Measurements from ENCODE around the gene FAM240B. TPM values are rescaled to one million over a fixed set of nuclear protein-coding genes. Genes with fewer than 3 reads are reported as not detected.

The FAM240B gene
- total RNA-seq, 1 experiment from 2014 or later, result not detected

DNA sequence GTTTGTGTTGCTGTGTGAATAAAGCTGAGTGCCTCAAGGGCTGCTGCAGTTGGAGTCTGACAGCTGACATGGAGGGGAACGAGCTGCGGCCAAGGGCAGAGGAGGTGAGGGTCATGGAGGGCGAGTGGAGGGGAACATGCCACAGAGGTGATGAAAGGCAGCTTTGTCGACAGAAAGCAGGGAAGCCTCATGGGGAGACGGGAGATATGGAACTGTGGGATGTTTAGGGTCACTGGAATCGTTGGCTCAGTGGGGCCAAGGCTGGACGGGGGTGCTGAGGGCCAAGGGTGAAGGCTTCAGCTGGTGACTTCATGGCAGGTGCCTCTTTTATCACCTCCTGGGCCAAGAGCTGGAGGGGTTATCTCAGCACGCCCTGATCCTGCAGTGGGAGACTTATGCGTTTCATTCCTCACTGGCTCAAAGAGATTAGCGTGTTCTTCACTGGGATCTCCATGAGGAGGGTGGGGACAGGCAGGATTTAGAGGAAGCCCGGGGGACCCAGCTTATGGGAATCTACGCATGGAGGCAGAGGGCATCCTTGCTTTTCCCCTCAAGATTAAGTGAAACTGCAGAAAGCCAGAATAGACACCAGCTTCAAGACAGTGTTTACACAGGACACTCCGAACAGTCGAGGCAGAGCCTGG is 42.2 kb downstream of the FAM240B start:
- DNase-seq, result no peak
- H2AFZ ChIP-seq (ENCODE audit: low read length), result no peak overlapping the region

More for the DNA sequence above, 42.2 kb downstream of the FAM240B start:
- no peaks in the 10 kb centered on the region for H4K20me1 ChIP-seq (ENCODE audit: control insufficient read depth, insufficient read depth, insufficient read length)
- H3K18ac ChIP-seq (ENCODE audit: insufficient read length, low read depth, low read length), result no peak overlapping the region
- H2BK15ac ChIP-seq (ENCODE audit: low read depth, low read length), result no peak overlapping the region
- H3T11ph ChIP-seq (ENCODE audit: low read length), result no peak overlapping the region
- H2BK120ac ChIP-seq (ENCODE audit: low read depth, low read length, poor library complexity, severe bottlenecking), result no peak overlapping the region
- H2AK5ac ChIP-seq (ENCODE audit: insufficient read length, low read length), result no peak overlapping the region
- no peak overlapping the region for H2BK12ac ChIP-seq (ENCODE audit: insufficient read length, low read depth, low read length)
- H4K8ac ChIP-seq (replicated peaks; ENCODE audit: insufficient read length, low read depth, low read length), result no peak overlapping the region
- no CpG with 5 or more reads among the region's 14 CpGs for WGBS (ENCODE audit: extremely low coverage, insufficient read length, low lambda C conversion rate)
- H3K4ac ChIP-seq (ENCODE audit: low read depth, low read length), result no peak overlapping the region
- H4K91ac ChIP-seq (ENCODE audit: insufficient read length, low read depth, low read length), result no peak overlapping the region
- no peak overlapping the region for H3K14ac ChIP-seq (ENCODE audit: insufficient read depth, low read length)
- no peak overlapping the region for H3K23ac ChIP-seq (ENCODE audit: insufficient read length, low read depth, low read length)
- no peak overlapping the region for H3K9ac ChIP-seq (ENCODE audit: extremely low read depth, insufficient read length, low read length)
- Mint-ChIP-seq H3K27me3 (ENCODE audit: low read depth) (peaks cover 22% of the 10 kb centered on the region), H3K27ac (peak overlapping the region in 2 of 3 experiments; percentile 6 to 20; a peak in 3 of 7 replicates), H3K36me3 (ENCODE audit: insufficient read depth in 1 of 3, low read depth in 3 of 3) (peaks cover 0 to 5% (median 0%) of the 10 kb centered on the region in 3 experiments; a peak in 3 of 7 replicates), H3K9me3 (peaks cover 0 to 2% of the 10 kb centered on the region in 2 experiments; a peak in 1 of 5 replicates), H3K4me1 (peaks cover 39 to 45% of the 10 kb centered on the region in 2 experiments), H3K4me3 (no peak overlapping the region)
- H2BK5ac ChIP-seq (ENCODE audit: insufficient read length, low read length), result no peak overlapping the region
- no peak overlapping the region for H2BK20ac ChIP-seq (ENCODE audit: low read depth, low read length, poor library complexity, severe bottlenecking)
- no peaks in the 10 kb centered on the region for H3K79me2 ChIP-seq (ENCODE audit: insufficient read depth, low read length)
- H3K56ac ChIP-seq (ENCODE audit: insufficient read length, low read depth, low read length), result no peak overlapping the region
- H3K27me3 ChIP-seq (ENCODE audit: insufficient read depth, low read length), result no peaks in the 10 kb centered on the region
- H3K27ac ChIP-seq (ENCODE audit: insufficient read length, low read depth, low read length), result no peak overlapping the region
- no peaks in the 10 kb centered on the region for H3K79me1 ChIP-seq (ENCODE audit: insufficient read depth, low read depth, low read length, poor library complexity, severe bottlenecking)
- H4K5ac ChIP-seq (ENCODE audit: insufficient read length, low read depth, low read length), result no peak overlapping the region
- no peak for TF ChIP-seq CTCF (conservative IDR thresholded peaks at IDR 0.05)
- peaks cover 11% of the 10 kb centered on the region; the same call in 1 of the 2 replicates for H3K4me1 ChIP-seq (ENCODE audit: insufficient read depth, low read length)
- H3K23me2 ChIP-seq (ENCODE audit: insufficient read length, low read depth, low read length, poor library complexity, severe bottlenecking), result no peaks in the 10 kb centered on the region
- H3K9me3 ChIP-seq (ENCODE audit: control insufficient read depth, low read depth, low read length), result no peaks in the 10 kb centered on the region
- H3K4me2 ChIP-seq (ENCODE audit: insufficient read depth, insufficient read length, low read length), result no peak overlapping the region
